GM18519 (cell line): ENCODE results near the gene PKD1L1.
"Not testable (repeated sequence)": the region's sequence is repeated elsewhere in the genome, so short reads cannot be mapped to it uniquely, and the experiment has no call there.

Experiments
- ATAC-seq: cut with Tn5 transposase; IDR thresholded peaks from one replicate; pipeline ENCODE4 v1.9.1; 2021; ENCODE audit warnings: mild to moderate bottlenecking, moderate library complexity; ENCODE audit not compliant: unreplicated experiment, low FRiP score

PKD1L1 gene

DNA sequence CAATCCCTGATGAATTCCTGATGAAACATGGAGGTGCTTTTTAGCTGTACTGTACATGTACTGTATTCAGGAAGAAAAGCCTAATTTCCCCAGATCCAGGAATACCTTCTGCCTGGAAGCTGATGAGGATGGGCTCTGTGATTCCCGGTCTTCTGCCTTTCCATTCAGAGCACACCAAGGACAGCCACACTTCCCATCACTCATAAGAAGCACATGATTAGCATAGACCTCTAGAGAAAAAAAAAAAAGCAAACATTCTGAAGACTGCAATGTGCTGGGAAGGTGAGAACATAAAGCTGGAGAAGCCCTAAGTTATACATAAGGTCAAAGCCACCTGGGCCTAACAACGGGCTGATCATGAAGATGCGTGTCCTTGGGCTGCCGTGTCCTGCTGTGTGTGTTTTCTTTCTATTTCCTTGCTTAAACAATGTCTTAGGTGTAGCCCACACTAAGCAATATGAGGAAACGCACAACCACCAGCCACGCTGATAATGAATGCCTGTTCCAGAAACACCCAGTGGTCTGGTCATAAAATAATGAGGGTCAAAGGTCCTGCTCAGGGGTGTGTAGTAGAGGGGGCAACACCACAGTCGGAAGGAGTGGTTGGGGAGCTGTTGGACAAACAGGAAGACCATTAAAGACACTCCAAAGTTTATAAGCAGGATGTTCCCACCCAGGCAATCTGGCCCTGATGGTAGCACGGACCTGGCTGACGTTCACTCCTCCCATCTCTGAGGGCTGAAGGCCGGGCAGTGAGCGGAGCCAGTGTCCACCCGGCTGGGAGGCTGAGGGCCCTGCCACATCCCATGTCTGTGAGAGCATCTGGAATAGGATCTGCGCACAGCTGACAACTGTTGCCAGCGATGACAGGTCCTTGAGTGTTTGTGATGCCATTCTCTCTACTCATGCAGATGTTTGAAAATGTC is 7.9 kb downstream of the PKD1L1 start:
- no peak for ATAC-seq

DNA sequence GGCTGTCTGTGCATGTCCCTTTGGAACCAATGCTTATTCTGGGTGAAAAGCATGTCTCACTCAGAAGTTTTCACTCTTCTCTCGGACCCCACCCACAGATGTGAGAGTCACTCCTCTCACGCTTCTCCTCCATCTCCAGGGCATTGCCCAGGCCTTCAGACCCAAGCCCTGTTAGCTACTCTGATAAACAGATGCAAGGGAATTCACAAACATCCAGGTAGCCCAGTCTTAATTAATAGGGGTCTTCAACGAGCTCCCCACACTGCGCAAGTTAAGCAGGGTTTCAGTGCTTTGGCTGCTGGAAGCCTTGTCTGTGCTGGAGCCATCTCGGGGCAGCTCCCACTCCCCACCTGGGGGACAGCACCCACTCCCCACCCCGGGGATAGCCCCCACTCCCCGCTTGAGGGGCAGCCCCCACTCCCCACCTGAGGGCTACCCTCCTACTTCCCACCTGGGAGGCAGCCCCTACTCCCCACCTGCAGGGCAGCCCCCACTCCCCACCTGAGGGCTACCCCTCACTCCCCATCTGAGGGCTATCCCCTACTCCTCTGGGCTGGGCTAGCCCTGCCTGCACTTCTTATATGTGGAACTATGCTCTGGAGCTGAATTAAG is 8.7 kb downstream of the PKD1L1 start:
- no peak for ATAC-seq

DNA sequence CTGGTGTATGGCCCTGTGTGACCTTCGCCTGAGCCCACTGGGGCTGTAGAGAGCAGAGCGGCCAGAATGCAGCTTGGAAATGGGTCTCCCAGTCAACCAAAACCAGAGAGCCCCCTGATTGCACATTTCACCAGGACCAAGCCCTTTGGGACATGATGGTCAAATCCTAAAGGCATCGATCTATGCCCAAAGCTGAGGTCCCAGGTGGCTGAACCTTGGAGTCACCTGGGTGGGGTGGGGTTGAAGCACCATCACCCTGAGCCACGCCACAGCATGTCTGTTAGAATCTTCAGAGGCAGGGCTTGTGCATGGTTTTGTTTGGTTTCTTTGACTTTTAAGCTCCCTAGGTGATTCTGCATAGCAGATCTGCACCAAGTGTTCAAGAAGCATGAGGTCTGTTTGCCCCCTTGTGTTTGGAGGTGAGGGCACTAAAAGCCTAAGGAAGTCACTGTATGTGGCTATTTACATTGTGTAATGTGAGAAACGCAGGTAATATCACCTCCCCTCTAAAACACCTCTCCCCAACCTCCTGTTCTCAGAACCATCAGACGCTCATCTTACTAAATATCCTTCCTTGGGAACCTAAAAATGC is 9.6 kb downstream of the PKD1L1 start:
- no peak for ATAC-seq

DNA sequence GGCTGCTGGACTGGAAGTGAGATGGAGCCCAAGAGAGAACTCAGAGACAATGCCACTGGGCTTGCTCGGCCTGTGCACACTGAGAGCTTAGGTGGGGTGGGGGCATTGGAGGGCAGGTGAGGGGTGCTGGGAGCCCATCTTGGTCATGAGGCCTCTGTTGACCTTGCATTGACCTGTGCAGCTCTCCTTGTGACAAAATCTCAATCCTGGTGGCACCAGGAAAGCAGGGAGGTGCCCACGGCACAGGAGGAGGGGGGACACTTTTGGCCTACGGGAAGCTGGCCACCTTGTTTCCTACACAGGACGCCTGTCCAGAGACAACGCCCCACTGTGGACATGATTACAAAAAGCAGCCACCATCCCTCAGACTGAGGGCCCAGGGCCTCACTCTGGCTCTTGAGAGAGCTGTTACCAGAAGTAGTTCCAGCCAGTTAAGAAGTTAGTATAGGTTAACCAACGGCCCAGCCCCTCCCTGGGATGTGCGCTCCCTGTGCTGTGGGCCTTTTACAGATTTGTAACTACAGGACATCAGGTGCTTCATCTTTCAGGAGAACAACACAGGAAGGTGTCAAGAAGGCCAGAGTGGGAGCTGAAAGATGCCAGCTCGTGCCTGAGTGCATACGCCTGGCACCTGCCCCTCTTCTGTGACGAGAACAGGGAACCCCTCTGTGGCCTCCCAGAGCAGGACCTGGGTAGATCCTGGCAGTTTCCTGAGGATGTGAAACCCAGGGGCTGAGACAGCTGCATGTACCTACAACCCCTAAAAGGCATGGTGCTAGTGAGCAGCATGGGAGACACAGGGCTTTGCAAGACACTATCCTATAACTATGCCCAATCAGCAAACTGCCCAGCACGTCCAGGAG is 10.3 kb downstream of the PKD1L1 start:
- ATAC-seq = no peak

DNA sequence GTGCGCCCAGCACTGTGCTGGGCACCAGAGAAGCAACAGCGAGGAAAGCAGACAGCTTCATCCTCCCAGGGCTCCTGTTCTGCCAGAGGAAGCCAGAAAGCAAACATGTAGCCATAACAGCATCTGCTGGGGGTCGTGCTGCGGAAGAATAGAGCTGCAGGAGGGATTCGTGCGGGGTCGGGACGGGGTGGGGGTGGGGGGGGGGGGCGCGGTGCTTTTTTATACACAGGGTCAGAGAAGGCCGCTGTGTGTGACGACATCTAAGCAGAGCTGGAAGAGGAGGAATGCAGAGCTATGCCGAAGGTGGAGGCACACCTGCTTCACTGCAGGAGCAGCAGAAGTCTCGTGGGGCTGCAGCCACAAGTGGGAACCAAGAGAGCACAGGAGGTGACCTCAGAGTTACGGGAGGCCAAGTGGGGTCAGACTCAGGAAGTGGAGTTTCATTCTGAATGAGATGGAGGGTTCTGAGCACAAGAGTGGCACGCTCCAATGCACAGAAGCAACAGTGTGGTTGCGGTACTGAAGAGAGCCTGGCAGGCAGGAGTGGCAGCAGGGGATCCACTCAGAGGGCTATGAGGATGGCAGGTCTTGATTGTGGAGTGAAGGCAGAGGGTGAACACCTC is 11.1 kb downstream of the PKD1L1 start:
- peak; percentile 97 for ATAC-seq

DNA sequence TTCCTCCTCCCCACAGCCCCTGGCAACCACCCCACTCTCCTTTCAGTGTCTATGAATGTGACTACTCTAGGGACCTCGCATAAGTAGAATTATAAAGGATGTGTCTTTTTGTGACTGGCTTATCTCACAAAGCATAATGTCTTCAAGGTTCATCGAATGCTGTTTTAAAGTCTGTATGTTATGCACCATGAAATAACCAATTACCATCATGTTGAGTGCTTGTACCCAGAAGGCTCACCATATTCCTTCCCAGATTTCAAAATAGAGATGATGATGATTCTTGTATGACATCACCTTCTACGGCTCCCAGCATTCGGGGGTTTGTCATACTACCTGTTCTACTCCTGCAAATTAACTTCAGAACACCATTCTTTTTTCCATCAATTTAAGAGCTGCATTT is 11.9 kb downstream of the PKD1L1 start:
- no peak for ATAC-seq

DNA sequence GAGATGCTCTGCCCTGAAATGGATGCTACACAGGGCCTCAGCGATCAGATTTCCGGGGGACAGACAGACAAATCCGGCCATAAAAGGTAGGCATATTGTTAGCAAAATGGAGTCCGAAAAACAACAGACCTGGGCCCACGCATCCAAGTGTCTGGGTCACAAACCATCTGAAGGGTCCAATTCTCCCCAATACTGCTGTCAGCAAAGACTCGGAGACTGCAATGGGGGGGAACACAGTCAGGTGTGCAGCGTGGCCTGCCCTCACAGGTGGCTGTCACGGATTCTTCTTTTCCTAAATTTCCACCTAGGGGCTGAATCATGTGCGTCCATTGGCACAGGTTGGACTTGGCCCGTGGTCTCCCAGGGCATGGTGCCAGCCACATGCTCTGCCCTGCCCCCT is 12.9 kb downstream of the PKD1L1 start:
- no peak for ATAC-seq

DNA sequence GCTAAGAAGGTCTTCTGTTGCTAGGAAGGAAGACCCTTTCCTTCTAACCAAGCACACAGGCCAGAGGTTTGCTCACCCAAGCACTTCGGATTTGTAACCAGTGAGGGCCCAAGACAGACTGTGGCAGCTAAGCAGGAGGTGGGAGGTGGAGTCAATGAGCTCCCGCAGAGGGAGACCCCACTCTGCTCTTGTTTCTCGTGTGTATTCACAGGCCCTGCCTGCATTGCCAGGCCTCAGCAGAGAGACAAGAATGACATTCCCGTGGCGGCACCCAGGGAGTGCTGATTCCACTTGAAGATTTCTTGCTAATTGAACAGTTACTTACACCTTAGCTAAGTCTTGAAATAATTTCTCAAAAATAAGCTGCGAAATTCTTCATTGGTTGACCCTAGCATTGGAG is 13.4 kb downstream of the PKD1L1 start:
- no peak for ATAC-seq

DNA sequence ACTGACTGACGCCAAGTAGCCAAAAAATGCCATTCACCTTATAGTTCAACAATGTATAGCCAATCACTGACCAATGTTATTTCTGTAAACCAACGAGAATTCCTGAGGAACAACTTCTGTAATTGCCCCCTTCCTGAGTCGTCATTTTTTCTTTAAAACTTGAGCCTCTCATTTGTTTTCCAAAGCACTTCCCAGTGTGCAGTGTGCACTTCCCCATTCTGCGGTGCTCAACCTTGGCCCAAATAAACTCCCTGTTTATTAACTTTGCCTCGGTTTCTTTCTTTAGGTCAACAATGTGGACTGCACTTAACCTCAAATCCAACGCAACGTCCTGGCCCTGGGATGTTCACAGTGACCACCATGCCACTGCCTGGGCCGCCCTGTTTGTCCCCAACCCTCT is 15.1 kb downstream of the PKD1L1 start:
- ATAC-seq = no peak

DNA sequence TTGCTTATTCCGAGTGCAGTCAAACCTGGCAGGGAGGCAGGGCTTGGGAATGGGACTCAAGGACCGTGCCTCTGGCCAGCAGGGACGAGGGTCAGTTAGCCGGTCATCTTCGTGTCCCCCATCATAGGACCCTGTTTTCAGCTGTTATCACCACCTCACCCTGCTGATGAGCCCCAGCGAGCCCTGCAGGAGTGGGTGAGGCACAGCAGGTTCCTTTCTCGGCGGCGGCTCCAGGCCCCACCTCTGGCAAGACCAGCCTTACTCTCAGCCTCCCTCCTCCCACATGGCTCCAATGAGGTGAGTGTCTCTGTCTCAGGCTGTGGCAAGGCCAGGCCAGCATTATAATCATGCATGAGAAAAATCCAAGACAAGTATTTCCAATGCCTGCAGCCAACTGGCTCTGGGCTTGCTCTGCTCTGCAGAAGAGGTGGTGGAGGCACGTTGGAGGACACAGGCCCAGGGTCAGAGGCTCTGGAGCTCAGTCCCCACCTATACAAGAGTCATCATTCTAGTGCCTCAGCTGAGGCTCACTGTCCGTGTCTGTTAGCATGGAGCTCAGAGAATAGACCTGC is 15.7 kb downstream of the PKD1L1 start:
- no peak for ATAC-seq

DNA sequence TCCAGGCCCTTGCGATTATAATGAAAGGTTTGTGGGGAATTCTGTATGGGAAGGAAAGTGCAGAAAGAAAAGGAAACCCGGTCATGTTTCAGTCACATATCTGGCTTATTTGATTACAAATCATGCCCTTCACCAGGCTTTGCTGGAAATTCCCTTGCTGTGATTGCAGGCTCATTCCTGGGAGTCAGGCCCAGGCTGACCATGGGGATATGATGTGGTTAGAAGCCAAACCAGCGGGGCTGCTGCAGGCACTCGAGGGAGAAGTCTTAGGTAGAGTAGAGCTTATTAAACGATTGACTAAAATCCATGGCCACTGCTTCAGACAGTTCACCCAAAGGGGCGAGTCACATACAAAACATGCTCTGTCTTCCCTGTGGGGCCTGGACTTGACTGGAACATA is 16.2 kb downstream of the PKD1L1 start:
- ATAC-seq = no peak

DNA sequence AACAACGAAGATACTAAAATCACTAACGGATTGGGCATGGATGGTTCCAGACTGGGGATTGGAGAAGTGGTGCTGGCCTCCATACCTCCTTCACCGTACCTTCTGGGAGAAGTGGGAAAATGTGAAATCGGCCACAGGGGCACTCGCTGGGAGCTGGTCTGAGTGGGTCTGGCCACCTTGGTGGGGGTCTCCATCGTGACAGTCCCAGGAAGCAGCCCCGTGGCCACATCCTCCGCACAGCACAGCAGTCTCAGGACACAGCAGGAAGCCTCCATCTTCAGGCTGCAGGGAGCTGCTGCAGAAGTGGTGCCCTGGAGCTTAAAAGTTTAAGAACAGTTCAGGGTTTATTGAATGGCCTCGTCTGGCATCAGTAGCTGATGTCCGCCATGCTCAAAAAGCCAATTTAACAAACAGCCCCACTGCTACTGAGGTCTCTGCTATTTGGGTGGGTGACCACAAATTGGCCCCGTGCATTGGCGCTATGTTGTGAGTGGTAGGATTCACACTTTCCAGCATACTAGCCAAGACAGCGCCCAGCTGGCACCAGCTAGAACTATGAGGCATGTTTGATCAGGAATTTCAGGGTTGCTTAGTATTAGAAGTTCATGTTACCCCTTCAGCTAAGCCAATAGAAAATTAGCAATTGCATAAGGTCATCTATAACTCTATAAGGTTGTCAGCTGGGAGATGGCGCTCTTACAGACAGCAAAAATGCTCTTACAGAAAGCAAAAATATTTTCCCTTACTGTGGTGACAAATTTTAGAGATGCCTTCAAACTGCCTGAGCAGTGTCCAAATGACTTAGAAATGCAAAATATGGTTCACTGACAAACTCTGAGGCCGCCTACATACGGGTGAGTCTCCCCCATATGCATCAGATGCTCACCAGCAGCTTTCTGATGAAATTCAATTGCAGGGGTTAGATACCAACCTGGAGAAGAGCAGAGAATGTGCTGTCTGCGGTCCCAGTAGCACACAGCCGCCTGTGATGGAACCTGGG is 17.0 kb downstream of the PKD1L1 start:
- ATAC-seq = no peak

DNA sequence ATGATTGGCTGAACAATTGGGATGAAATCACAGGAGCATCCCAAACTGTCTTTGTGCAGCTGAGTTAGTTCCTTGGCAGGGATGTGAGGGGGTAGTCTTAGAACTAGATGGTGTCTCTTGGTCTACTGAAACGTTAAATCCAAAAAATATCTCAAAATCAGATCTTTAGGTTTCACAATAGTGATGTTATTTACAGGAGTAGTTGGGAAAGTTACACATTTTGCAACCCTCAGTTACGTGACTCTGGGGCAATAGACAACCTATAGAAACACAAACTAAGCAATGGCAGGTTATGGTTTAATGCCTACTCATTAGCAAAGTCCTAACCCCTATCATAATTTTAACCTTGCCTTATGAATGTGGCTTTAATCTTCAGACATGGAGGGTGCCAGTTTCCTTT is 24.0 kb downstream of the PKD1L1 start:
- ATAC-seq = no peak

DNA sequence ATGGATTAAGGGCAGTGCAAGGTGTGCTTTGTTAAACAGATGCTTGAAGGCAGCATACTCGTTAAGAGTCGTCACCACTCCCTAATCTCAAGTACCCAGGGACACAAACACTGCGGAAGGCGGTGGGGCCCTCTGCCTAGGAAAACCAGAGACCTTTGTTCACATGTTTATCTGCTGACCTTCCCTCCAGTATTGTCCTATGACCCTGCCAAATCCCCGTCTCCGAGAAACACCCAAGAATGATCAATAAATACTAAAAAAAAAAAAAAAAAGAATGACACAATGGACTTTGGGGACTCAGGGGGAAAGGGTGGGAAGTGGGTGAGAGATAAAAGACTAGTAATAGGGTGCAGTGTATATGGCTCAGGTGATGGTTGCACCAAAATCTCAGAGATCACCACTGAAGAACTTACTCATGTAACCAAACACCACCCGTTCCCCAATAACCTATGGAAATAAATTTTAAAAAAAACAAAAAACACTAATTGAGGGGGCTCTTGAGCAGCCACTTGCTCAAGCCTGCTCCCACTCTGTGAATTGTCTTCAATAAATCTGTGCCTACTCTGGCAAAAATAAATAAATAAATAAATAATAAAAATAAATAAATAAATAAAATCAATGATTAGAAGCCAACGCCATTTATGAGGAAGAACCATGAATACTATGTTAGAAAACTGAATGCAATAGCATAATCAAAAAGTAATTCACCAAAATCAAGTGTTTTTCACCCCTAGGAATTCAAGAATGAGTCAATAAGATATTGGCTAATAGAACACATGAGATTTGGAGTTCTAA is 25.0 kb downstream of the PKD1L1 start:
- not testable (repeated sequence) for ATAC-seq

DNA sequence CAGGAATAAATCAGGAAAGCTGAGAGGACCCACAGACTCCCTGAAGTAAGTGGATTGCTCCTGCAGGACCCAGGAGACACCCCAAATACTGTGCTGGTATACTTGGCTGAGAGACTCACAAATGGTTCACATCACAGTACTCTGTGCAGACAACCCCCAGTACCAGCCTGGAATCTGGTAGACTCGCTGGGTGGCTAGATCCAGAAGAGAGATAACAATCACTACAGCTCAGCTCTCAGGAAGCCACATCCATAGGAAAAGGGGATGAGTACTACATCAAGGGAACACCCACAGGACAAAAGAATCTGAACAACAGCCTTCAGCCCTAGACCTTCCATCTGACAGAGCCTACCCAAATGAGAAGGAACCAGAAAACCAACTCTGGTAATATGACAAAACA is 31.8 kb downstream of the PKD1L1 start:
- not testable (repeated sequence) for ATAC-seq

DNA sequence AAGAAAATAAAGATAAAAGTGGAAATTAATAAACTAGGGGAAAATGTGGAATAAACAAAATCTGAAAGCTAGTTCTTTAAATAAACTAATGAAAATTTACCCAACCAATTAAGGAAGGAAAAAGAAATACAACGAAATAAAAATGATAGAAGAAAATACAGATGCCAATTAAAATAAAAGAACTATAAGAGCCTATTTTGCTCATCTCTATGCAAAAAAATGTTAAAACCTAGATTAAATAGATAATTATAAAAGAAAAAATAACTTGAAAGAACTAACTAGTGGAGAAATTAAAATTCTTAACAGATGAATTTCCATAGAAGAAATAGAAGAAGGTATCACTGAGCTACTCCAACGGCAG is 32.7 kb downstream of the PKD1L1 start:
- no peak for ATAC-seq

DNA sequence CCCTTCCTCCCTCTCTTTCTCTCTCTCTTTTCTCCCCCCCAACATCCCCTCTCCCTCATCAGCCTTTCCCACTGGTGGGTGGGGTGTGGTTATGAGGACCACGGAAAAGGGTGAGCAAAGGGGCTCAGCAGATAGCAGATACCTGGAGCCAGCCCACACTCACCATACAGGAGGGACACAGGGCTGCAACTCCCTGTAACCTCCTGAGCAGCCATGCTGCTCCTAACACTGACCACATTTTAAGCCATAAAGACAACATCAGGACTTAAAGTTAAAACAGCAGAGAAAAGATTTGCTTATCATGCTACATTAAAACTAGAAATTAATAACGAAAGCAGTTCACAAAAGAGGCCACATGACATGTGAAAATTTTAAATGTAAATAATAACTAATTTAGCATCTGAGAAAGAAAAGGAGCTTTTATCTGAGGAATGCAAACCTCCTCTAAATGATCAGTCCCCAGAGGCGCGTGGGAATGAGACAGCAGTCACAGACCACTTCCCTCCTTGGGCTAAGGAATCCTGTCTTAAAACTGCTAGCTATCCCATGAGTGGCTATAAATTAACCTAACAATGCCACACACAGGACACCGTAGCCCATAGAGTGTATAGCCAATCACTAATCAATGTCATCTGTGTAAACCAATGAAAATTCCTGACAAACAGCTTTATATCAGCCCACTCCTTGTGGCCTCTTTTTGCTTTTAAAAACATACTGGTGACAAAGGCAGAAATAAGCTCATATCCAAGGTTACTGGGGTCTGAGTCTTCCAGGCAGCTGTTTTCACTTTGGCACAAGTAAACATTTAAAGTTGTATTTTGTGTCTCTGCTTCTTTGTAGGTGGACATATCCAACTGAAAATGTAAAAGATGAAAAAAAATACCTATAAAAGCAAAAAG is 33.3 kb downstream of the PKD1L1 start:
- ATAC-seq = no peak
